ENCODE data around the gene CPNE8.

DNA sequence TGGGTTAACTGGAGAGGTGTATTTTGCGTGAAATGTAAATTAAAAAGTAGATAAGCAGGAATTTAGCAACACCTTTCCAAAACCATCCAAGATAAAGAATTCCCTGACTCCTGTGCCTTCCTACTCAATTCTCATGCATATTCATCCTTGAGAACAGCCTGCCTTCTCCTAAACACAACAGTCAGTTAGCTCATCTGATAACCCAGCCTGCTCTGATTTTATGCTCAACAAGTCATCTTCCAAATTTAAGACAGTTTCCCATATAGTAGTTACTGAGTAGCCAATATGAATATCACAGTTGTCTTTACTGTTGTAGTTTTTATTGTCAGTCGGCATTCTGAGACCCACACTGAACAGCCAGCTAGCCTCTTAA lies 27.1 kb downstream of the CPNE8 start:
- TF ChIP-seq, protein P1, sequence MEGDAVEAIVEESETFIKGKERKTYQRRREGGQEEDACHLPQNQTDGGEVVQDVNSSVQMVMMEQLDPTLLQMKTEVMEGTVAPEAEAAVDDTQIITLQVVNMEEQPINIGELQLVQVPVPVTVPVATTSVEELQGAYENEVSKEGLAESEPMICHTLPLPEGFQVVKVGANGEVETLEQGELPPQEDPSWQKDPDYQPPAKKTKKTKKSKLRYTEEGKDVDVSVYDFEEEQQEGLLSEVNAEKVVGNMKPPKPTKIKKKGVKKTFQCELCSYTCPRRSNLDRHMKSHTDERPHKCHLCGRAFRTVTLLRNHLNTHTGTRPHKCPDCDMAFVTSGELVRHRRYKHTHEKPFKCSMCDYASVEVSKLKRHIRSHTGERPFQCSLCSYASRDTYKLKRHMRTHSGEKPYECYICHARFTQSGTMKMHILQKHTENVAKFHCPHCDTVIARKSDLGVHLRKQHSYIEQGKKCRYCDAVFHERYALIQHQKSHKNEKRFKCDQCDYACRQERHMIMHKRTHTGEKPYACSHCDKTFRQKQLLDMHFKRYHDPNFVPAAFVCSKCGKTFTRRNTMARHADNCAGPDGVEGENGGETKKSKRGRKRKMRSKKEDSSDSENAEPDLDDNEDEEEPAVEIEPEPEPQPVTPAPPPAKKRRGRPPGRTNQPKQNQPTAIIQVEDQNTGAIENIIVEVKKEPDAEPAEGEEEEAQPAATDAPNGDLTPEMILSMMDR (IDR thresholded peaks at IDR 0.05; ENCODE audit: borderline replicate concordance, extremely low read depth, low read length, poor library complexity, severe bottlenecking) = no peak
- no peak for TF ChIP-seq EZH2 (IDR thresholded peaks at IDR 0.05; ENCODE audit: borderline replicate concordance, low read depth, low read length, severe bottlenecking)

Measured in DND-41 (cell line).